T-helper 2 cell treated with Interferon-gamma antibody and Interleukin-4, amounts not matched to agents 100 ng/mL and 5 ng/mL, for 36 hours (primary cell): ENCODE data around the gene NACA2. TPM values are rescaled to one million over a fixed set of nuclear protein-coding genes. Genes with fewer than 3 reads are reported as not detected.
"Not testable (repeated sequence)": the region's sequence is repeated elsewhere in the genome, so short reads cannot be mapped to it uniquely, and the experiment has no call there.

Source experiments
- intact Hi-C: fragments of 100-400 bp; cut with micrococcal nuclease; formaldehyde crosslinking; loops from one replicate; pipeline ENCODE4 v1.15.1; 2023
- total RNA-seq: library from RNA; stranded (reverse); gene quantifications from 2 replicates; pipeline ENCODE4 v1.2.3, GENCODE V29; 2022

The NACA2 gene
- not detected in 2 replicates for total RNA-seq

GRCh38 chr17:61591018-61591417 is at the start of gene NACA2:
NACA2 (minus strand) TSS chr17:61591219; CDS start chr17:61591180, 39 bp downstream.
- intact Hi-C loops, result no loop called here

GRCh38 chr17:61639818-61640217 is 48.8 kb upstream of the NACA2 start:
- intact Hi-C loops, result no loop called here

- intact Hi-C loops, result no loop called here
Observed at GRCh38 chr17:61638087-61638486, 47.1 kb upstream of the NACA2 start.

- intact Hi-C loops, result loop anchor here (1.0 kb wide), 3 partner anchors 201 to 473 kb away; no protein-coding TSS in a partner anchor
Observed at GRCh38 chr17:61635913-61636432, 45.0 kb upstream of the NACA2 start.

- intact Hi-C loops, result no loop called here
Observed at GRCh38 chr17:61634942-61635538, 44.0 kb upstream of the NACA2 start.

- intact Hi-C loops, result no loop called here
Observed at GRCh38 chr17:61634011-61634539, 43.1 kb upstream of the NACA2 start.

GRCh38 chr17:61632826-61633225 is 41.8 kb upstream of the NACA2 start:
- intact Hi-C loops, result no loop called here

- intact Hi-C loops, result no loop called here
Observed at GRCh38 chr17:61631800-61632199, 40.8 kb upstream of the NACA2 start.

- intact Hi-C loops, result not testable (repeated sequence)
Observed at GRCh38 chr17:61628158-61628557, 37.1 kb upstream of the NACA2 start.

GRCh38 chr17:61627658-61628057 is 36.6 kb upstream of the NACA2 start:
- intact Hi-C loops, result no loop called here

GRCh38 chr17:61627125-61627524 is 36.1 kb upstream of the NACA2 start:
- intact Hi-C loops, result no loop called here

- intact Hi-C loops, result no loop called here
Observed at GRCh38 chr17:61625564-61625963, 34.5 kb upstream of the NACA2 start.

- intact Hi-C loops, result no loop called here
Observed at GRCh38 chr17:61624951-61625350, 33.9 kb upstream of the NACA2 start.

- intact Hi-C loops, result no loop called here
Observed at GRCh38 chr17:61621317-61621716, 30.3 kb upstream of the NACA2 start.

- intact Hi-C loops, result no loop called here
Observed at GRCh38 chr17:61619953-61620352, 28.9 kb upstream of the NACA2 start.

- intact Hi-C loops, result no loop called here
Observed at GRCh38 chr17:61619493-61619892, 28.5 kb upstream of the NACA2 start.

- intact Hi-C loops, result no loop called here
Observed at GRCh38 chr17:61618950-61619349, 27.9 kb upstream of the NACA2 start.

- intact Hi-C loops, result no loop called here
Observed at GRCh38 chr17:61617330-61617729, 26.3 kb upstream of the NACA2 start.

- intact Hi-C loops, result no loop called here
Observed at GRCh38 chr17:61616783-61617182, 25.8 kb upstream of the NACA2 start.

GRCh38 chr17:61614219-61614618 is 23.2 kb upstream of the NACA2 start:
- intact Hi-C loops, result no loop called here

- intact Hi-C loops, result no loop called here
Observed at GRCh38 chr17:61611323-61611722, 20.3 kb upstream of the NACA2 start.

- intact Hi-C loops, result no loop called here
Observed at GRCh38 chr17:61605692-61606091, 14.7 kb upstream of the NACA2 start.

- intact Hi-C loops, result no loop called here
Observed at GRCh38 chr17:61601297-61601696, 10.3 kb upstream of the NACA2 start.
